A673 (cell line): Measurements from ENCODE around the gene TMEM232. TPM values are rescaled to one million over a fixed set of nuclear protein-coding genes. Genes with fewer than 3 reads are reported as not detected.

Source experiments
- BruUV-seq: library from RNA; stranded (reverse); fragments of 400-500 nt; replicated peaks from 2 replicates; lab custom pipeline; 2021; lab: Mats Ljungman, UMichigan
- CTCF ChIA-PET: fragments of 300-600 bp; sonication (Branson Sonifier 250); formaldehyde crosslinking; loops from one replicate; lab custom pipeline; 2022; ENCODE audit warnings: antibody characterized with exemption; lab: Charles Lee
- POLR2A ChIA-PET: fragments of 300-600 bp; sonication (Branson Sonifier 250); formaldehyde crosslinking; loops from one replicate; lab custom pipeline; 2022; ENCODE audit warnings: antibody characterized with exemption; ENCODE audit not compliant: low non-redundant PET; lab: Charles Lee
- DNase-seq: peaks from one replicate; pipeline ENCODE4 v3.0.0-alpha.2; 2015; ENCODE audit warnings: low spot score
- H3K27ac ChIP-seq: fragments of 200-600 bp; sonication (generic); 2 replicates; pipeline ENCODE4 v1.5.1; 2016; ENCODE audit warnings: mixed run types, low read depth, mild to moderate bottlenecking, mixed read lengths, antibody characterized with exemption, low read length; ENCODE audit not compliant: poor library complexity, severe bottlenecking
- H3K27me3 ChIP-seq: fragments of 200-600 bp; sonication (generic); replicated peaks from 2 replicates; pipeline ENCODE4 v1.6.1; 2017; ENCODE audit warnings: mixed run types, low read depth, mild to moderate bottlenecking, mixed read lengths, antibody characterized with exemption, low read length; ENCODE audit not compliant: insufficient read depth, poor library complexity
- H3K36me3 ChIP-seq: fragments of 200-600 bp; sonication (generic); 2 replicates; pipeline ENCODE4 v1.6.1; 2016; ENCODE audit warnings: mixed run types, mild to moderate bottlenecking, mixed read lengths, antibody characterized with exemption, low read length; ENCODE audit not compliant: insufficient read depth, poor library complexity, severe bottlenecking
- H3K4me1 ChIP-seq: fragments of 200-600 bp; sonication (generic); 2 replicates; pipeline ENCODE4 v1.6.1; 2017; ENCODE audit warnings: mixed run types, mild to moderate bottlenecking, mixed read lengths, antibody characterized with exemption, low read length; ENCODE audit not compliant: insufficient read depth, poor library complexity, severe bottlenecking
- H3K4me3 ChIP-seq: fragments of 200-600 bp; sonication (generic); 2 replicates; pipeline ENCODE4 v1.5.1; 2016; ENCODE audit warnings: low read depth, mixed run types, mild to moderate bottlenecking, mixed read lengths, low read length; ENCODE audit not compliant: poor library complexity, severe bottlenecking
- H3K9me3 ChIP-seq: fragments of 200-600 bp; sonication (generic); 2 replicates; pipeline ENCODE4 v1.6.1; 2016; ENCODE audit warnings: mixed run types, low read depth, mild to moderate bottlenecking, mixed read lengths, antibody characterized with exemption, low read length; ENCODE audit not compliant: poor library complexity, severe bottlenecking
- CTCF ChIP-seq: fragments of 300-800, 200-600 bp; sonication (generic); conservative IDR thresholded peaks from 2 replicates; pipeline ENCODE4 v1.5.1; 2017; ENCODE audit warnings: low read depth, mild to moderate bottlenecking, antibody characterized with exemption, low read length, moderate library complexity, mixed read lengths
- EZH2 ChIP-seq: fragments of 200-600 bp; sonication (generic); IDR thresholded peaks from 2 replicates; pipeline ENCODE4 v1.6.1; 2017; ENCODE audit warnings: borderline replicate concordance, low read depth, mild to moderate bottlenecking, mixed read lengths, antibody characterized with exemption, low read length; ENCODE audit not compliant: poor library complexity, severe bottlenecking
- intact Hi-C: fragments of 100-400 bp; cut with micrococcal nuclease; formaldehyde crosslinking; loops from one replicate; pipeline ENCODE4 v1.10.0; 2022; ENCODE audit not compliant: unreplicated experiment
- total RNA-seq: library from RNA; stranded (reverse); gene quantifications from 2 replicates; pipeline ENCODE4 v1.2.3, GENCODE V29; 2021

The TMEM232 gene
- total RNA-seq, 1 experiment from 2014 or later: 0.82 TPM

- Histone ChIP-seq H3K27me3 (no peaks in the 10 kb centered on the region), H3K36me3 (no peaks in the 10 kb centered on the region), H3K4me3 (no peak overlapping the region), H3K9me3 (no peaks in the 10 kb centered on the region), H3K4me1 (peaks cover 18% of the 10 kb centered on the region), H3K27ac (no peak overlapping the region)
- DNase-seq: no peak
- no peak for TF ChIP-seq EZH2
- no peak for TF ChIP-seq CTCF
- BruUV-seq: no TSS peak
- POLR2A ChIA-PET: no interaction called here
- CTCF ChIA-PET: no interaction called here
- intact Hi-C loops: no loop called here
Observed at GRCh38 chr5:110512266-110512665, 214.2 kb downstream of the TMEM232 start.

GRCh38 chr5:110510146-110510545 is 216.3 kb downstream of the TMEM232 start:
- ChIA-PET POLR2A (no interaction called here), CTCF (no interaction called here)
- TF ChIP-seq CTCF: no peak
- Histone ChIP-seq H3K4me1 (peaks cover 17% of the 10 kb centered on the region), H3K36me3 (no peaks in the 10 kb centered on the region), H3K27ac (no peak overlapping the region), H3K4me3 (no peak overlapping the region), H3K9me3 (no peaks in the 10 kb centered on the region), H3K27me3 (no peaks in the 10 kb centered on the region)
- BruUV-seq: no TSS peak
- no peak for DNase-seq
- intact Hi-C loops: no loop called here

GRCh38 chr5:110507972-110508371 is 218.5 kb downstream of the TMEM232 start:
- Histone ChIP-seq H3K9me3 (no peaks in the 10 kb centered on the region), H3K4me1 (peaks cover under 1% of the 10 kb centered on the region), H3K4me3 (no peak overlapping the region), H3K27me3 (no peaks in the 10 kb centered on the region), H3K27ac (no peak overlapping the region), H3K36me3 (no peaks in the 10 kb centered on the region)
- CTCF ChIA-PET: no interaction called here
- intact Hi-C loops: no loop called here
- TF ChIP-seq EZH2 (no peak), CTCF (no peak)
- no peak for DNase-seq
- POLR2A ChIA-PET: no interaction called here
- BruUV-seq: no TSS peak
